ENCODE results near the gene EFNA4. TPM values are rescaled to one million over a fixed set of nuclear protein-coding genes. Genes with fewer than 3 reads are reported as not detected.

EFNA4 gene
- total and polyA plus RNA-seq, 9 of the 15 experiments (the other 6 are each of a cell fraction or from before 2014, with no cell fraction given), result 0.68 to 7.4 (median 6.1) TPM

DNA sequence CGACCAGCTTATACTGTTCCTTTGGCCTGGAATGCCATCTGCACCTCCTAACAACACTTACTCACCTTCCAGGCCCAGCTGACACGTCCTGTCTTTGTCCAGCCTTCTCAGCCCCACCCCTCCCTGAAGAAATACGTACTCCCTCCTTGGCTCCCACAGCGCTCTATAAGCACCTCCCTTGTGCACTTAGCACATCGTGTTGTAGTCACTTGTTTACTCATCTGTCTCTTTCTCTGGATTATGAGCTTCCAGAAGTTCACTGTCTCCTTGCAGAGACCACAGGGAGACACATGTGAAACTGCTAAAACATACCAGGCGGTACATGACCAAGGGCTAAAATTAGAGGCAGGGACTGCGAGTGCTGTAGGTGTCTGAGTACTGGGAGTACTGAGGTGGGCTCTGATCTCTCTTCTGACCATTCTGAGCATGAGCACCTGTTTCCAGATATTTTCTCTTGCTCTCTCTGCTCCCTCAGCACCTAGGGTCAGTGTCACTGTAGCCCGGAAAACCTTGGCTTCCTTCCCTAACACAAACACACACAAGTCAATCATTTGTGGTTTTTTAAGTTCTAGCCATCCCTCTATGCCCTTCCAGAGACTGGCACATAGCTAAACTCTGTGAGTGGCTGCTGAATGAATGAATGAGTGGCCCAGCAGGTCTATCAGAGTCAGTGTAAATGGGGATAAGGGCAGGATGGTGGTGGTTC, 24.8 kb upstream of the EFNA4 start (continued):
- TF ChIP-seq, protein P1, sequence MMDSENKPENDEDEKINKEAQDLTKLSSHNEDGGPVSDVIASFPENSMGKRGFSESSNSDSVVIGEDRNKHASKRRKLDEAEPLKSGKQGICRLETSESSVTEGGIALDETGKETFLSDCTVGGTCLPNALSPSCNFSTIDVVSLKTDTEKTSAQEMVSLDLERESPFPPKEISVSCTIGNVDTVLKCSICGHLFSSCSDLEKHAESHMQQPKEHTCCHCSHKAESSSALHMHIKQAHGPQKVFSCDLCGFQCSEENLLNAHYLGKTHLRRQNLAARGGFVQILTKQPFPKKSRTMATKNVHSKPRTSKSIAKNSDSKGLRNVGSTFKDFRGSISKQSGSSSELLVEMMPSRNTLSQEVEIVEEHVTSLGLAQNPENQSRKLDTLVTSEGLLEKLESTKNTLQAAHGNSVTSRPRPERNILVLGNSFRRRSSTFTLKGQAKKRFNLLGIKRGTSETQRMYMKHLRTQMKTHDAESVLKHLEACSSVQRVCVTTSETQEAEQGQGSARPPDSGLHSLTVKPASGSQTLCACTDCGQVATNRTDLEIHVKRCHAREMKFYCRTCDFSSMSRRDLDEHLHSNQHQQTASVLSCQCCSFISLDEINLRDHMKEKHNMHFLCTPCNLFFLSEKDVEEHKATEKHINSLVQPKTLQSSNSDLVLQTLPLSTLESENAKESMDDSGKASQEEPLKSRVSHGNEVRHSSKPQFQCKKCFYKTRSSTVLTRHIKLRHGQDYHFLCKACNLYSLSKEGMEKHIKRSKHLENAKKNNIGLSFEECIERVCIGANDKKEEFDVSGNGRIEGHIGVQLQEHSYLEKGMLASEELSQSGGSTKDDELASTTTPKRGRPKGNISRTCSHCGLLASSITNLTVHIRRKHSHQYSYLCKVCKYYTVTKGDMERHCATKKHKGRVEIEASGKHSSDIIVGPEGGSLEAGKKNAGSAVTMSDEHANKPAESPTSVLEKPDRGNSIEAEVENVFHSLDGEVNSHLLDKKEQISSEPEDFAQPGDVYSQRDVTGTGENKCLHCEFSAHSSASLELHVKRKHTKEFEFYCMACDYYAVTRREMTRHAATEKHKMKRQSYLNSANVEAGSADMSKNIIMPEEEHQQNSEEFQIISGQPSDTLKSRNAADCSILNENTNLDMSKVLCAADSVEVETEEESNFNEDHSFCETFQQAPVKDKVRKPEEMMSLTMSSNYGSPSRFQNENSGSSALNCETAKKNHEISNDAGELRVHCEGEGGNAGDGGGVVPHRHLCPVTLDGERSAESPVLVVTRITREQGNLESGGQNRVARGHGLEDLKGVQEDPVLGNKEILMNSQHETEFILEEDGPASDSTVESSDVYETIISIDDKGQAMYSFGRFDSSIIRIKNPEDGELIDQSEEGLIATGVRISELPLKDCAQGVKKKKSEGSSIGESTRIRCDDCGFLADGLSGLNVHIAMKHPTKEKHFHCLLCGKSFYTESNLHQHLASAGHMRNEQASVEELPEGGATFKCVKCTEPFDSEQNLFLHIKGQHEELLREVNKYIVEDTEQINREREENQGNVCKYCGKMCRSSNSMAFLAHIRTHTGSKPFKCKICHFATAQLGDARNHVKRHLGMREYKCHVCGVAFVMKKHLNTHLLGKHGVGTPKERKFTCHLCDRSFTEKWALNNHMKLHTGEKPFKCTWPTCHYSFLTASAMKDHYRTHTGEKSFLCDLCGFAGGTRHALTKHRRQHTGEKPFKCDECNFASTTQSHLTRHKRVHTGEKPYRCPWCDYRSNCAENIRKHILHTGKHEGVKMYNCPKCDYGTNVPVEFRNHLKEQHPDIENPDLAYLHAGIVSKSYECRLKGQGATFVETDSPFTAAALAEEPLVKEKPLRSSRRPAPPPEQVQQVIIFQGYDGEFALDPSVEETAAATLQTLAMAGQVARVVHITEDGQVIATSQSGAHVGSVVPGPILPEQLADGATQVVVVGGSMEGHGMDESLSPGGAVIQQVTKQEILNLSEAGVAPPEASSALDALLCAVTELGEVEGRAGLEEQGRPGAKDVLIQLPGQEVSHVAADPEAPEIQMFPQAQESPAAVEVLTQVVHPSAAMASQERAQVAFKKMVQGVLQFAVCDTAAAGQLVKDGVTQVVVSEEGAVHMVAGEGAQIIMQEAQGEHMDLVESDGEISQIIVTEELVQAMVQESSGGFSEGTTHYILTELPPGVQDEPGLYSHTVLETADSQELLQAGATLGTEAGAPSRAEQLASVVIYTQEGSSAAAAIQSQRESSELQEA (IDR thresholded peaks at IDR 0.05; ENCODE audit: low read depth), result no peak
- TF ChIP-seq NR3C1 (CRISPR knock-in tag; IDR thresholded peaks at IDR 0.05) (no peak), CAMTA2 (CRISPR knock-in tag; conservative IDR thresholded peaks at IDR 0.05) (no peak), SNRNP70 (optimal IDR thresholded peaks at IDR 0.05; ENCODE audit: low read depth, low read length) (no peak), PML (IDR thresholded peaks at IDR 0.05; ENCODE audit: low read length) (no peak), ARNT (IDR thresholded peaks at IDR 0.05) (no peak), FOXA1 (IDR thresholded peaks at IDR 0.05; ENCODE audit: borderline replicate concordance) (no peak), ZNF197 (CRISPR knock-in tag; IDR thresholded peaks at IDR 0.05; ENCODE audit: low read depth) (no peak)
- TF ChIP-seq, protein P2, sequence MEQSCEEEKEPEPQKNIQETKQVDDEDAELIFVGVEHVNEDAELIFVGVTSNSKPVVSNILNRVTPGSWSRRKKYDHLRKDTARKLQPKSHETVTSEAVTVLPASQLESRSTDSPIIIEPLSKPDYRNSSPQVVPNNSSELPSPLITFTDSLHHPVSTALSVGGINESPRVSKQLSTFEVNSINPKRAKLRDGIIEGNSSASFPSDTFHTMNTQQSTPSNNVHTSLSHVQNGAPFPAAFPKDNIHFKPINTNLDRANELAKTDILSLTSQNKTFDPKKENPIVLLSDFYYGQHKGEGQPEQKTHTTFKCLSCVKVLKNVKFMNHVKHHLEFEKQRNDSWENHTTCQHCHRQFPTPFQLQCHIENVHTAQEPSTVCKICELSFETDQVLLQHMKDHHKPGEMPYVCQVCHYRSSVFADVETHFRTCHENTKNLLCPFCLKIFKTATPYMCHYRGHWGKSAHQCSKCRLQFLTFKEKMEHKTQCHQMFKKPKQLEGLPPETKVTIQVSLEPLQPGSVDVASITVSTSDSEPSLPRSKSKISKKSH (CRISPR knock-in tag; IDR thresholded peaks at IDR 0.05), result no peak
- TF ChIP-seq, protein P3, sequence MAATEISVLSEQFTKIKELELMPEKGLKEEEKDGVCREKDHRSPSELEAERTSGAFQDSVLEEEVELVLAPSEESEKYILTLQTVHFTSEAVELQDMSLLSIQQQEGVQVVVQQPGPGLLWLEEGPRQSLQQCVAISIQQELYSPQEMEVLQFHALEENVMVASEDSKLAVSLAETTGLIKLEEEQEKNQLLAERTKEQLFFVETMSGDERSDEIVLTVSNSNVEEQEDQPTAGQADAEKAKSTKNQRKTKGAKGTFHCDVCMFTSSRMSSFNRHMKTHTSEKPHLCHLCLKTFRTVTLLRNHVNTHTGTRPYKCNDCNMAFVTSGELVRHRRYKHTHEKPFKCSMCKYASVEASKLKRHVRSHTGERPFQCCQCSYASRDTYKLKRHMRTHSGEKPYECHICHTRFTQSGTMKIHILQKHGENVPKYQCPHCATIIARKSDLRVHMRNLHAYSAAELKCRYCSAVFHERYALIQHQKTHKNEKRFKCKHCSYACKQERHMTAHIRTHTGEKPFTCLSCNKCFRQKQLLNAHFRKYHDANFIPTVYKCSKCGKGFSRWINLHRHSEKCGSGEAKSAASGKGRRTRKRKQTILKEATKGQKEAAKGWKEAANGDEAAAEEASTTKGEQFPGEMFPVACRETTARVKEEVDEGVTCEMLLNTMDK (IDR thresholded peaks at IDR 0.05; ENCODE audit: borderline replicate concordance, insufficient read depth, low read depth, low read length, poor library complexity, severe bottlenecking), result no peak
- TF ChIP-seq, protein P4, sequence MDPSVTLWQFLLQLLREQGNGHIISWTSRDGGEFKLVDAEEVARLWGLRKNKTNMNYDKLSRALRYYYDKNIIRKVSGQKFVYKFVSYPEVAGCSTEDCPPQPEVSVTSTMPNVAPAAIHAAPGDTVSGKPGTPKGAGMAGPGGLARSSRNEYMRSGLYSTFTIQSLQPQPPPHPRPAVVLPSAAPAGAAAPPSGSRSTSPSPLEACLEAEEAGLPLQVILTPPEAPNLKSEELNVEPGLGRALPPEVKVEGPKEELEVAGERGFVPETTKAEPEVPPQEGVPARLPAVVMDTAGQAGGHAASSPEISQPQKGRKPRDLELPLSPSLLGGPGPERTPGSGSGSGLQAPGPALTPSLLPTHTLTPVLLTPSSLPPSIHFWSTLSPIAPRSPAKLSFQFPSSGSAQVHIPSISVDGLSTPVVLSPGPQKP (CRISPR knock-in tag; IDR thresholded peaks at IDR 0.05), result no peak

Data from K562 (cell line).